ENCODE results near the gene RCC2.

DNA sequence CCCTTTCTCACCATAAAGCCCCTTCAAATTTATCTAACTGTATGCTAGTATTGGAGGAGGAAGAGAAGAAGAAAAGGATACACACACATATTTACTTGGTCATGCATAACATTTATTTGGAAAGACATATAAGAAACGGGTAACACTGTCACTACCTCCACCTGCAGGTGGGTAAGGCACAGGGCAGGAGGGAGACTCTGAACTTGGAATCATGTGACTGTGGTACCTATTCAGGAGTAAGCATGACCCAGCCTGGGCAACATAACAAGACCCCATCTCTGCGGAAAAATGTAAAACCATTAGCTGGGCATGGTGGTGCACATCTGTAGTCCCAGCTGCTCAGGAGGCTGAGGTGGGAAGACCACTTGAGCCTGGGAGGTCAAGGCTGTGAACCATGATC lies 68.9 kb downstream of the RCC2 start:
- TF ChIP-seq, protein P1, sequence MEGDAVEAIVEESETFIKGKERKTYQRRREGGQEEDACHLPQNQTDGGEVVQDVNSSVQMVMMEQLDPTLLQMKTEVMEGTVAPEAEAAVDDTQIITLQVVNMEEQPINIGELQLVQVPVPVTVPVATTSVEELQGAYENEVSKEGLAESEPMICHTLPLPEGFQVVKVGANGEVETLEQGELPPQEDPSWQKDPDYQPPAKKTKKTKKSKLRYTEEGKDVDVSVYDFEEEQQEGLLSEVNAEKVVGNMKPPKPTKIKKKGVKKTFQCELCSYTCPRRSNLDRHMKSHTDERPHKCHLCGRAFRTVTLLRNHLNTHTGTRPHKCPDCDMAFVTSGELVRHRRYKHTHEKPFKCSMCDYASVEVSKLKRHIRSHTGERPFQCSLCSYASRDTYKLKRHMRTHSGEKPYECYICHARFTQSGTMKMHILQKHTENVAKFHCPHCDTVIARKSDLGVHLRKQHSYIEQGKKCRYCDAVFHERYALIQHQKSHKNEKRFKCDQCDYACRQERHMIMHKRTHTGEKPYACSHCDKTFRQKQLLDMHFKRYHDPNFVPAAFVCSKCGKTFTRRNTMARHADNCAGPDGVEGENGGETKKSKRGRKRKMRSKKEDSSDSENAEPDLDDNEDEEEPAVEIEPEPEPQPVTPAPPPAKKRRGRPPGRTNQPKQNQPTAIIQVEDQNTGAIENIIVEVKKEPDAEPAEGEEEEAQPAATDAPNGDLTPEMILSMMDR (IDR thresholded peaks at IDR 0.05), result peak; percentile 51
- TF ChIP-seq ZFX (IDR thresholded peaks at IDR 0.05; ENCODE audit: borderline replicate concordance), result no peak
